Peyer's patch (tissue), 4 donors: Measurements from ENCODE around the gene DVL1. TPM values are rescaled to one million over a fixed set of nuclear protein-coding genes. Genes with fewer than 3 reads are reported as not detected.

Experiments
- DNase-seq, 3 donors: peaks; one replicate each; pipeline ENCODE4 v3.0.0-alpha.2; 2017 to 2019
- H3K27ac ChIP-seq, 4 donors: fragments of 200-600 bp; sonication (generic); one replicate each; pipeline ENCODE4 v1.5.1; 2016 to 2019
- H3K27me3 ChIP-seq, 2 donors: fragments of 200-600 bp; sonication (generic); one replicate each; pipeline ENCODE4 v1.5.1; 2019
- H3K36me3 ChIP-seq, 3 donors: fragments of 200-600 bp; sonication (generic); one replicate each; pipeline ENCODE4 v1.5.1; 2016 to 2019
- H3K4me1 ChIP-seq, 4 donors: fragments of 200-600 bp; sonication (generic); one replicate each; pipeline ENCODE4 v1.5.1; 2016 to 2019
- H3K4me3 ChIP-seq, 4 donors: fragments of 200-600 bp; sonication (generic); 1 replicate in 3 of 4; 2 replicates in 1 of 4; pipeline ENCODE4 v1.5.1; 2016 to 2019; ENCODE audit warnings: mild to moderate bottlenecking in 1 of 4
- H3K9me3 ChIP-seq, 4 donors: fragments of 200-600 bp; sonication (generic); one replicate each; pipeline ENCODE4 v1.5.1; 2016 to 2019; ENCODE audit warnings: mild to moderate bottlenecking in 1 of 4
- CTCF ChIP-seq, 6 experiments: fragments of 450-650 bp in 4 of 6; fragments of 200-600 bp in 2 of 6; sonication (generic) in 1 of 6; IDR thresholded peaks; one replicate each; pipeline ENCODE4 v1.5.1; 2017 to 2019; ENCODE audit warnings: antibody characterized with exemption in 6 of 6, mild to moderate bottlenecking in 3 of 6, moderate library complexity in 1 of 6
- POLR2A ChIP-seq, 2 donors: fragments of 450-650 bp; IDR thresholded peaks; one replicate each; pipeline ENCODE4 v1.5.1; 2017; ENCODE audit warnings: antibody characterized with exemption in 2 of 2, mild to moderate bottlenecking in 2 of 2, moderate library complexity in 2 of 2
- total RNA-seq, 4 donors: library from RNA; depleted of rRNA; stranded (reverse); fragments of >200 nt; gene quantifications; one replicate each; pipeline ENCODE4 v1.1.0, GENCODE V29; 2016

The DVL1 gene
- total RNA-seq, 4 donors from 2014 or later: 76.0 to 196 (median 164) TPM

GRCh38 chr1:1307923-1308755 is 41.1 kb downstream of the DVL1 start, which contains the start of the genes ACAP3 and PUSL1:
TSS of gene ACAP3 (minus strand) at chr1:1307930. CDS start at chr1:1307815, 115 bp downstream.
TSS of gene PUSL1 (plus strand) at chr1:1308597. CDS start at chr1:1308644, 47 bp downstream.
- Histone ChIP-seq H3K36me3 (peaks cover 0 to 31% (median 0%) of the 10 kb centered on the region in 3 donors), H3K9me3 (no peaks in the 10 kb centered on the region), H3K27ac (peak within 1 kb of the TSS; percentile 89 to 94 (median 92)), H3K4me3 (peak within 1 kb of the TSS; percentile 77 to 96 (median 83)), H3K27me3 (no peaks in the 10 kb centered on the region), H3K4me1 (peaks cover 12 to 54% (median 38%) of the 10 kb centered on the region in 4 donors)
- peak; percentile 86 to 94 (median 92) for DNase-seq
- TF ChIP-seq CTCF (IDR thresholded peaks at IDR 0.05) (peak in 3 of 6 experiments; percentile 18 to 32 (median 25)), POLR2A (IDR thresholded peaks at IDR 0.05) (peak in 1 of 2 donors; percentile 13)

GRCh38 chr1:1307261-1307922 is 41.8 kb downstream of the DVL1 start:
- no peaks in the 10 kb centered on the region for H3K9me3 ChIP-seq
- H3K4me3 ChIP-seq: peak overlapping the region; percentile 77 to 96 (median 83)
- H3K4me1 ChIP-seq: peaks cover 12 to 54% (median 38%) of the 10 kb centered on the region in 4 donors
- peaks cover 0 to 23% (median 0%) of the 10 kb centered on the region in 3 donors for H3K36me3 ChIP-seq
- DNase-seq: peak in 1 of 3 donors; percentile 73
- H3K27me3 ChIP-seq: no peaks in the 10 kb centered on the region
- TF ChIP-seq CTCF (IDR thresholded peaks at IDR 0.05): no peak
- peak in 1 of 2 donors; percentile 48 for TF ChIP-seq POLR2A (IDR thresholded peaks at IDR 0.05)
- peak overlapping the region; percentile 89 to 94 (median 92) for H3K27ac ChIP-seq

- TF ChIP-seq CTCF (IDR thresholded peaks at IDR 0.05): no peak
- TF ChIP-seq POLR2A (IDR thresholded peaks at IDR 0.05): no peak
- Histone ChIP-seq H3K27ac (peak overlapping the region; percentile 89 to 94 (median 92)), H3K4me1 (peaks cover 12 to 54% (median 38%) of the 10 kb centered on the region in 4 donors), H3K36me3 (peaks cover 0 to 17% (median 0%) of the 10 kb centered on the region in 3 donors), H3K9me3 (no peaks in the 10 kb centered on the region), H3K27me3 (no peaks in the 10 kb centered on the region), H3K4me3 (peak overlapping the region; percentile 77 to 96 (median 83))
- DNase-seq: peak in 1 of 3 donors; percentile 63
These were observed 42.5 kb downstream of the DVL1 start for GRCh38 chr1:1306661-1307260.

GRCh38 chr1:1306070-1306660 is 43.1 kb downstream of the DVL1 start:
- TF ChIP-seq POLR2A (IDR thresholded peaks at IDR 0.05) (no peak), CTCF (IDR thresholded peaks at IDR 0.05) (no peak)
- peak overlapping the region; percentile 69 to 94 (median 78) for H3K27ac ChIP-seq
- H3K4me3 ChIP-seq: peak overlapping the region; percentile 32 to 96 (median 78)
- peaks cover 0 to 11% (median 0%) of the 10 kb centered on the region in 3 donors for H3K36me3 ChIP-seq
- DNase-seq: no peak
- no peaks in the 10 kb centered on the region for H3K27me3 ChIP-seq
- peaks cover 12 to 54% (median 38%) of the 10 kb centered on the region in 4 donors for H3K4me1 ChIP-seq
- H3K9me3 ChIP-seq: no peaks in the 10 kb centered on the region
